ENCODE measurements around the gene CHRNA5.

The CHRNA5 gene

GRCh38 chr15:78641749-78642275, 76.5 kb downstream of the CHRNA5 start:
- H3F3A ChIP-seq (ENCODE audit: insufficient read depth) = no peaks in the 10 kb centered on the region
- TF ChIP-seq CTCF (IDR thresholded peaks at IDR 0.05; ENCODE audit: insufficient read depth, low read length, poor library complexity, severe bottlenecking) (no peak), EZH2phosphoT487 (conservative IDR thresholded peaks at IDR 0.05; ENCODE audit: low read length) (no peak)
- no peak overlapping the region for H3K4me2 ChIP-seq (ENCODE audit: low read depth, low read length, poor library complexity, severe bottlenecking)
- H3K27me3 ChIP-seq (ENCODE audit: low read length) = no peaks in the 10 kb centered on the region
- no peak overlapping the region for H3K27ac ChIP-seq (ENCODE audit: low read depth, low read length)
- no peak overlapping the region for H3K4me3 ChIP-seq (ENCODE audit: insufficient read depth, low read length, poor library complexity, severe bottlenecking)
- no peaks in the 10 kb centered on the region for H3K9me3 ChIP-seq (ENCODE audit: insufficient read depth, low read length)
- no peaks in the 10 kb centered on the region for H3K36me3 ChIP-seq (ENCODE audit: low read length)
- H3K9ac ChIP-seq (ENCODE audit: low read length) = no peak overlapping the region
- H3K9me2 ChIP-seq (replicated peaks; ENCODE audit: insufficient read depth, low read length) = no peaks in the 10 kb centered on the region
- no peak overlapping the region for H2AFZ ChIP-seq (ENCODE audit: low read depth, low read length, severe bottlenecking)
- no peaks in the 10 kb centered on the region for H3K79me2 ChIP-seq (ENCODE audit: insufficient read depth, low read length)
- H4K20me1 ChIP-seq (ENCODE audit: low read depth, low read length) = no peaks in the 10 kb centered on the region

DNA sequence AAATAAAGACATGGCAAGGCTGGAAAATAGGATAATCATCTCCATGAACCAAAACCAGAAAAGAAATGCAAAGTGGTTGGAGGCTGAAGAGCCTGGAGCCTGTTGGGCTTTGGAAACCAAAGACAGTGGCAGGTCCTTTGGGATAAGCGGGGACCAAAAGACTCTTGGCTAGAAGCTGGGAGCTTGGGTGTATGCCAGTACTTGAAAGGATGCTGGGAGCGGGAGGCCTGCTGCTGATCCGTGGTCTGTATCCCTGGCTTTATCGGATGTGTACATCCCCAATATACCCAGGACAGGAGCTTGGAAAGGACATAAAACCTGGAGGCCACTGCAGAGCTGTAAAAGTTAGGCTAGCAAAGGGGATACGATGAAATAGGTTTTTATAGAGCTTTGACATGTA, 77.0 kb downstream of the CHRNA5 start:
- Histone ChIP-seq H3K4me2 (ENCODE audit: low read depth, low read length, poor library complexity, severe bottlenecking) (no peak overlapping the region), H3K27me3 (ENCODE audit: low read length) (no peaks in the 10 kb centered on the region), H3K4me3 (ENCODE audit: insufficient read depth, low read length, poor library complexity, severe bottlenecking) (no peak overlapping the region), H3K79me2 (ENCODE audit: insufficient read depth, low read length) (no peaks in the 10 kb centered on the region), H3K9me3 (ENCODE audit: insufficient read depth, low read length) (no peaks in the 10 kb centered on the region), H2AFZ (ENCODE audit: low read depth, low read length, severe bottlenecking) (no peak overlapping the region), H3K9me2 (replicated peaks; ENCODE audit: insufficient read depth, low read length) (no peaks in the 10 kb centered on the region), H3K36me3 (ENCODE audit: low read length) (no peaks in the 10 kb centered on the region), H4K20me1 (ENCODE audit: low read depth, low read length) (no peaks in the 10 kb centered on the region), H3K27ac (ENCODE audit: low read depth, low read length) (no peak overlapping the region), H3F3A (ENCODE audit: insufficient read depth) (no peaks in the 10 kb centered on the region), H3K9ac (ENCODE audit: low read length) (no peak overlapping the region)
- TF ChIP-seq EZH2phosphoT487 (conservative IDR thresholded peaks at IDR 0.05; ENCODE audit: low read length) (no peak), CTCF (IDR thresholded peaks at IDR 0.05; ENCODE audit: insufficient read depth, low read length, poor library complexity, severe bottlenecking) (no peak)
